Activated T-cell treated with anti-CD3 and anti-CD28 coated beads, Interleukin-2, amount 50 U/mL, for 48 hours (primary cell): ENCODE data around the gene PKIG.
A peak's percentile ranks its signal among the peaks of the same experiment; 100 is the strongest.

Experiments
- DNase-seq, 2 experiments: peaks; one replicate each; pipeline ENCODE4 v3.0.0-alpha.2; 2020

PKIG gene

DNA sequence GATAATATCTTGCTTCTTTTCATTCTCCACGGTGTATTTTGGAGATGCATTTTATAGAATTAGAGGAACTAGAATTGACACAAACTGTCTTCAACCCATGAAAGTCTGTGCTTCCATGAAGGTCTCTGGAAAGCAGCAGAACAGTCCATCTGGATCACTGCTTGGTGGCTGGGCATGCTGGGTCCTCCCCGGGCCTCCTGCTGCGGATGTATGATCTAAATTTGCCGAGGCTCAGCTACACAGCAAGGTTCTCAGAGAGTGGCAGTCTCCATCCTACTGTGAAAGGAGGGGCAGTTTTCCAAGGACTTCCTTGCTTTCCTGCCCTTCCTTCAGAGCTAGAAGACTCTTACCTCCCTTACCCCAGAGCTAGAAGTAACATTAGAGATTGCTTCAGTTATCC lies 15.1 kb downstream of the PKIG start:
- DNase-seq = no peak

DNA sequence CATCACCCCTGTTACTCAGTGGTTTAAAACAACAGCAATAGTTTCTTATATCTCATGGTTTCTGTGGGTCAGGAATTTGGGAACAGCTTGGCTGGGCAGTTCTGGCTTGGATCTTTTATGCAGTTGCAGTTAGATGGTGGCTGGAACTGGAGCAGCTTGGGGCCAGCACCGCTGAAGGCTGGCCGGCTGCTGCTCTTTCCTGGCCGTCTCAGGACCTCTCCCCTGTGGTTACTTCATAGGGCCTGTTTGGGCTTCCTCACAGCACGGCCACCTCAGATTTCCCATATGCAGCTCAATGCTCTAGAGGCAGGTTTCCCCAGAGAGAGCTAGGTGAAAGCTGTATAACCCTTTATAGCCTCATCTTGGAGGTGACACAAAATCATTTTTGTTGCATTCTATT lies 15.6 kb downstream of the PKIG start:
- DNase-seq = no peak

DNA sequence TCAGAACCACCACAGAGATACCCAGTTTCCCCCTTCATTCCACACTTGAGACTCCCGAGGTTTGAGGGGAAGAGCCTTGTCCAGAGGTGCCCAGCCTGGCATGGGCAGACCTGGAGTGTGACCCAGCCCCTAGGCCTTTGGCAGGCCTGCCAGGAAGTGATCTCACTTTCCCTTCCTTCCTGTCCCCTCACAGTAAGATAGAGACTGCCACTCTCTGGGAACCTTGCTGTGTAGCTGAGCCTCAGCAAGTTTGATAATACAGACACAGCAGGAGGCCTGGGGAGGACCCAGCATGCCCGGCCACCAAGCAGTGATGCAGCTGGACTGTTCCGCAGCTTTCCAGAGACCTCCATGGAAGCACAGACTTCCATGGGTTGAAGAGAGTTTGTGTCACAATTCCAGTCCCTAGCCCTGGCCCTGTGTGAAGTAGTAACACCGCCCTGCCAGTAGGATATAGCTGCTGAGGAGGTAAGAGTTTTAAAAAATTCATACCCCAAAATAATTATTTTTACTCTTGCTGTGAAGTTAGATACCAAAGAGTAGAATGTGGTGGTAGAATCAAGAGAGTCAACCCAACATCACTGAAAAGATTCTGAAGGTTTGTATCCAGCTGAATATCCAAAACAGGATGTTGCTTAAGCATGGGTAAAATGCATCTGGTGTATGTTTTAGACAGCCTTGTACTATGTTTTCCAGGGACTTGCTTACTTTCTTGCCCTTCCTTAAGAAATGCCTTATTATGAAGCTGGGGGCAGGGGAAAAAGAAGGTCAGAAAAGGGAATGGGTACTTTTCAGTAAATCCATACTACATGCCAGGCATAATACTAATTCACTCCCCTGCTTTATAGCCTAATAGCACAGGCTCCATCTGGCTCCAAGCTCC lies 16.3 kb downstream of the PKIG start:
- DNase-seq = peak in 1 of 2 experiments; percentile 34

DNA sequence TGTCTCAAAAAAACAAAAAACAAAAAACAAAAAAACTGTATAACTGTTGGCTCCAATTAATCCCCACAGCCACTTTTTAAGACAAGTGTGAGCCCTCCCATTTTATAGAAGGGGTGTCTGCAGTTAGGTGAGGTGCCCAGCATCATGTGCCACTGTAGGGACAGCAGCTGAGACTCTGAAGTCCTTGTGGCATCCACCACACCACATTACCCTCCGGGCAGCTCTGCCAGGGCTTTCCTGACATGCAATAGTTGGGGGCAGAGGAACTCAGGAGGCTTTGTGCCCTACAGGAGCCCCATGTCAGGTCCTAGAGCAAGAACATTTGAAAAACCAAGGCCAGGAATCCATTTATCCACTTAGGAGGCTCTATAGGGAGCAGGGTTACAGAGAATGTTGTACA lies 17.3 kb downstream of the PKIG start:
- DNase-seq = no peak

DNA sequence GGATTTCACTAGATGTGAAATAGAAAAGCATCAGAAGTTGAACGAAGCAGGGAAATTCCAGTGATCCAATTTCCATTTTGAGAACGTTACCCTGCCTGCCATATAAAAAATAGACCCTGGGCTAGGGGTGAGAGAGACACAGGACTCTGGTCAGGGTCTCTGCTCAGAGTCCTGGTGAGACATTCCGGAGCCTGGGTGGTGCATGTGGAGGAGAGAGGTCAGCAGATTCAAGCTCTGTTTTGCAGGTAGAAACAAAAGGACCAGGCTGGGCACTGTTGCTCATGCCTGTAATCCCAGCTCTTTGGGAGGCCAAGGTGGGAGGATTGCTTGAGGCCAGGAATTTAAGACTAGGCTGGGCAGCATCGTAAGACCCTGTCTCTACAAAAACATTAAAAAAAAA lies 17.9 kb downstream of the PKIG start:
- no peak for DNase-seq

DNA sequence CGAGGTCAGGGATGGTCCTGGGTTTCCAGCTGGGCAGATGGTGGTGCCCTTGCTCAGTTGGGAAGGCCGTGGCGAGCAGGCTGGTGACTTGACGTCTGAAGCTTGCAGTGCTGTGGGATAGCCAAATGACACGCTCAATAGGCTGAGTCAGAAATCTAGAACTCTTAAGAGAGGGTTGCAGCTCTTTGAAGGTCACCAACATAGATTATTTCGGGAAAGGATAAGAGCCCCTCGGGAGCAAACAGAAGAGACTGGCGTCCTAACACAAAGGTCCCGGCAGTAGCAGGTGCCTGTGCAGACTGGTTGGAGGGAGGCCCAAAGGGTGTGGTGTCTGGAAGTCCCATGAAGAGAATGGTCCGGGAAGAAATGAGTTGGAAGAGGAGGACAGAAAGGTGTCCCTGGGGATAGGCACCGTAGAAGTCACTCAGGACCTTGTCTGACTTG lies 18.4 kb downstream of the PKIG start:
- DNase-seq = no peak

DNA sequence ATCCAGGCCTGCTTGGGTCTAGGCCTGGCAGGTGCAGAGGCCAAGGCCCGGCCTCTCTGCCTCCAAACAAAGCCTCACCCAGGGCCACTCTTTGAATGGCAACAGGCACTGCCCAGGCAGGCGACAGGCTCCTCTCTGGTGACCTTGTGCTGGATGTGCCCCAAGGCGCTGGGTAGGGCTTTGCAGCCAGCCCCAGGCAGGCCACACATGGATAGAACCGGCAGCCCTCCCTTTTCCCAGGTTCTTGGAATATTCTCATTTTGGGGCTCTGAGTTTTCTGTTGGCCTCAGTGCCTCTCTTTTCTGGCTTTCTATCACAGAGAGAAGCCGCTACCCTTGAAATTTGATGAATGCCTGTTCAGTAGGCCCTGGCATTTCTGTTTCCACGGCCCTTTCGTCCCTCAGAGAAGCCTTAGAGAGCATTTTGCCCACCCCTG lies 18.9 kb downstream of the PKIG start:
- no peak for DNase-seq

DNA sequence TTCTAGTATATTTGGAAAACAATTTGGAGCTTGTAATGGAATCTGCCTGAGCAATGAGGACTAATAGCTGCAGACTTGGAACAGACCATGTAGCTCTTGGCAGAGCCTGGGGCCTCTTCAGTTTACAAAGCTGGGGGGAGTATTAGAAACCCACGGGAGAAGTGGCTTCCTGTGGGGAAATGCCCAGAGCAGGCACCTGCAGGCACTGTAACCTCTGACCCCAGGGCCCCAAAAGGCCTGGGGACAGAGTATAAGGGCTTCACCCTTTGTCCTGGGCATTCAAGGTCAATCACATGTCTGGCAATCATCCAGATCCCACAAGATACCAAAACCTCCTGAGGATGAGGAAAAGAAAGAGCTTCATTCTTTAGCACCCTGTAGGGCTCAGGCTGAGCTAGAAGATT lies 19.4 kb downstream of the PKIG start:
- no peak for DNase-seq

DNA sequence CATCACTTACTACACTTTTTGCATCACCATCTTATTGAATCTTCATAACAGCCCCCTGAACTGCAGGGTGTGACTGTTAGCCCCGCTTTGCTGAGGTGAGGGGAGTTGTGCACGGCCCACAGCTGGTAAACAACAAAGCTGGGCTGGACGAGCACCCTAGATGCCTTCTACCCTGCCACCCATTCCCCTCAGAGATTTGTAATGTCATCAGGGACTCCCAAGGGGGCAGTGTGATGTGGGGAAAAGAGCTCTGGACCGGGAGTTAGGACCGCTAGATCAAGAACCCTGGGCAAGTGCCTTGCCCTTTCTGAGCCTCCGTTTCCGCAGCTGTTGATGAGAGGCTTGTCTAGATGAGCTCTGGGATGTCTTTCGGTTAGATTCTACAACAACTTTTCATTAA lies 20.9 kb downstream of the PKIG start:
- DNase-seq = no peak

DNA sequence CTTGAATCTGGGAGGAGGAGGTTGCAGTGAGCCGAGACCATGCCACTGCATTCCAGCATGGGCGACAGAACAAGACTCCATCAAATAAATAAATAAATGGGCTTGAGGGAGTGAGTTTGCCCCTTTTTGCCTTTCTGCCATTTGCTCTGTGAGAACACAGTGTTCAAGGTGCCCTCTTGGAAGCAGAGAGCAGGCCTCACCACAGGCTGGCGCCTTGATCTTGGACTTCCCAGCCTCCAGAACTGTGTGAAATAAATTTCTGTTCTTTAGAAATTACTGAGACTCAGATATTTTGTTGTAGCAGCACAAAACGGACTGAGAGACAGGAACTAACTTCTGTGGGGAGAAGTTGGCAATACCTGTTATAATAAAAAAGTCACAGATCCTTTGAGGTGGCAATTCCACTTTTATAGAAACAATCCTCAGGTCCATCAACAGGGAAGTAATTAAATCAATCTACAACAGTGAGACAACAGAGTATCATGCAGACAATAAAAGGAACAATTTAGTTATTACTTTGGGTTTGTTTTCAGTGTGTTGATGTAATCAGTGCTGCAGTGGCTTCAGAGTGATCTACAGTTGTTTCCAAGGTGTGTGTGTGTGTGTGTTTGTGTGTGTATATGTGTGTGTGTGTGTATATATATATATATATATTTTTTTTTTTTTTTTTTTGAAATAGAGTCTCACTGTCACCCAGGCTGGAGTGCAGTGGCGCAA lies 24.5 kb downstream of the PKIG start:
- no peak for DNase-seq

DNA sequence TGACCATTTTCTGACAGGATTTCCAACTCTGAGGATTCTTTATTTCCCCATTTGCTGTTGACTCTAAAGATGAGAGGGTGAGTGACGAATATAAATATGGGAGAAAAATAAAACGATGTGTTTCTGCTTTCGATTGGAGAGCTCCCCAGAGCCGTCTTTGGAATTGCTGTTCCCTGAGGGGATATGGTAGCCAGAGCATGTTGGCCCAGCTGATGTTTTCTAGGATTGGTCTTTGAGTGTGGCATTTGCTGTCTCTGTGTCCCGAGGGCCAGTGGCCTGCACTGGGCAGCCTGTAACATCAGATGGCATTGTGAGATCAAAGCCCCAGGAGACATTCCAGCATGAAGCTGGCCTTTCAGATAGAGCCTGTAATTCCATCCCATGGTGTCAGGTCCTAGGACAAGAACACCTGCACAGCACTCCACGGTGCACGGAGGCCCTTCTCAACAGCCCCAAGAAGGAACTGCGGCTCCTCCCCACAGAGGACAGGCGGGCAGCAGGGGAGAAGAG lies 26.7 kb downstream of the PKIG start:
- no peak for DNase-seq

DNA sequence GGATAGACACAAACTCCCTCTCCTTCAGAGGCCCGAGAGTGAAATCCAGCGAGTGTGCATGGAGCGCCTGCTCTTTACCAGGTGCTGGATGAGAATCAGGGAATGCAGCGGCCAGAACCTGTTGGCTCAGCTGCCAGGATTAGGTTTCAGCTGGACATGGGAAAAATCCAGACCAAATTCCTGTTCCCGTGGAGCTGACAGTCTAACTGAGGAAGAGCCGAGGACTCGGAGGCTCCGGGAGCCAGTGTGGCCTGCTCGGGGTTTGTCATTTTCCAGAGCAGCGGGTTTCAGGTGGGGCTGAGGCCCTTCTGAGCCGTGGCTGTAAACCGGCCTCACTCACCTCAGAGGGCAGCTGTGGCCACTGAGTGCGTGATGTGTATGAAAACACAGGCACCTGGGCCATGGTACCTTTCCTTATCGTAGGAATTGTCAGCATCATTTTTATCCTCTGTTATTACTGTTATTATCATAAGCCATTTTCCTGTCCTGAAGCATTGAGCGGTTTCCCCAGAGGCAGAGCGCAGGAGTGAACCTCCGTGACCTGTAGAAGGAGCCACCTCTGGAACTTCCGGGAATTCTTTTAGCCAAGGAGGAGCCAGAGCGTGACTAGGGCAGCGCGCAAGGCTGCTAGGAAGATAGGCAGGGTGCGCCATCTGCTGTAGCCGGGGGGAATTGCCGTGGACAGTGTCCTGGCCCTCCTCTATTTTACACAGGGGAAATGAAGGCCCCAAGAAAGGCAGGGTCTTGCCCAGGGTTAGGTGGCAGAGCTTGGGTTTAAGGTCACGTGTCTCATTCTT lies 27.3 kb downstream of the PKIG start:
- peak; percentile 91 to 93 for DNase-seq

DNA sequence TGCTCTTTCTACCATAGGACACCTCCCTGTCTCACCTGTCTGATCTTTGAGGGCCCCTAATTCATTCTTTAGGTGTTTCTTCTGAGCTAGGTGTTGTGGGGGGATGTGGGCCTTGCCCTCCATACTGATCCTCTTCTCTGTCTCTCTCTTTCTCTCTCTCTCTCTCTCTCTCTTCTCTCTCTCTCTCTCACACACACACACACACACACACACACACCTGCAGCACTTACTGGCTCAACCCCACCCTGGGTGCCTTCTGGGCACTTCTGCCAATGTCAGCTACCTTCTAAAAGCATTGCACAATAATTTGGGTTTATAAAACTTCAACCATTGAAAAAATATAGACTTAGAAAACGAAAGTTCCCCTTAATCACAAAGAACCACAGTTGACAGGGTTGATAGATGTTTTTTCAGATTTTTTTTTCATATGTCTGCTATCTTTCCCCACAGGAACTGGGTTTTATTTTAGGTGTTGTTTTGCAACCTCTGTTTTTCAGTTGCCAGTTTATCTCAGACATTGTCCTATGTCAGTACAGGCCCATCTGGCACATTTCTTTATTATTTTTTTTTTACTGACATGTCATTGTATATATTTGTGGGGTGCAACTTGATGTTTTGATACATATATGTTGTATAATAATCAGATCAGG lies 28.1 kb downstream of the PKIG start:
- no peak for DNase-seq

DNA sequence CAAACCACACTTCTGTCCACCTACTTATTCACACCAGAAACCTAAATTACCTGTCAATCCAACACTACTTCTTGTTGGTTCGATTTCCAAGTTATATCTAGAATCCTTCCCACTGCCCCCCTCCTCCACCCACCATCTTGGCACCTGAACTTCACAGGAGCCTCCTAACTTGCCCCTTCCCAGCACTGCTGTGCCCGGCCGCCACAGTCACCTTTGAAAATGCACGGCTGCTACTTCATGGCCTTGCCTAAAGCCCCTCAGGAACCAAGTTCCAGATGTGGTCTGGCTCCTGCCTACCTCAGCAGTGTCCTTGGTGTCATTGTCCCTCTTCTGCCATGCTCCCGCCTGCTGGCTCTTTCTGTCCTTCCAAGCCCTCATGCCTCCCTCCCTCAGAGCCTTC lies 31.2 kb downstream of the PKIG start:
- DNase-seq = no peak

DNA sequence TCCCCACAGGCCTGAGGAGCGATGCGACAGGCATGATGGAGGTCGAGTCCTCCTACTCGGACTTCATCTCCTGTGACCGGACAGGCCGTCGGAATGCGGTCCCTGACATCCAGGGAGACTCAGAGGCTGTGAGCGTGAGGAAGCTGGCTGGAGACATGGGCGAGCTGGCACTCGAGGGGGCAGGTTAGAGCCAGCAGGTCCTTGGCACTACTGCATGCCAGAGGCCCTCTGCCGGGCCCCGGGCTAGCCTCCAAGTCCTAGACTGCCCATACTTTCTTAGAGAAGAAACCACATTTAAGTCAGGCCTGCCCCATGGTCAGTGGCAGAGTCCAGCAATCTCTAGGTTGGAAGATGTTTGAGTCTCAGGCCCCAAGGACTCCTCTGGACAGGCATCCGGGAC lies 32.1 kb downstream of the PKIG start:
- no peak for DNase-seq

DNA sequence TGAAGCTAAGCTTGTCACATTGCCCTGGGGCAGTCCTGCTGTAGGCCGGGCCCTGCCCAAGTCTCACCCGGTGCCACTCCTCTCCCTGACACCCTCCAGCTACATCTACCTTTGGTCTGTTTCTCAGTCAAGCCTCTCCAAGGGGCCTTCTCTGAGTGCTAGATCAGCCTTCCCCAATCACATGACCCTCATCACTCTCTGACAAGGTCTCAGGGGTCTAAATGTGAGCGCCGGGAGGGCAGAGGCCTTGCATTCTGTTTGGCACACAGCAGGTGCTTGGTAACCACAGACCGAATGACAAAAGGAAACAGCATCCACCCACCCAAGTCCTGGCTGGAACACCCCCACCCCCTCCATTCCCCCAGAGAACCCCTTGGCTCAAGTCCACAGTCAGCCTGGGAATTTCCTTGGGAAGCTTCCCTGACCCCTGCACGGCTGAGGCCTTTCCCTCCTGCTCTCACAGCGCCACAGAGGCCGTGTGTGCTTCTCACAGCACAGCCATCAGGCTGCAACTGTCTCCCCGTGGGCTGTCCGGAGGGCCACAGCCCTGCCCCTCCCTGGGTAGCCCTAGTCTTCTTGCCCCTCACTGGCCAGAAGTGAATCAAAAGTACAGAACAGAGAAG lies 32.9 kb downstream of the PKIG start:
- DNase-seq = peak; percentile 24

DNA sequence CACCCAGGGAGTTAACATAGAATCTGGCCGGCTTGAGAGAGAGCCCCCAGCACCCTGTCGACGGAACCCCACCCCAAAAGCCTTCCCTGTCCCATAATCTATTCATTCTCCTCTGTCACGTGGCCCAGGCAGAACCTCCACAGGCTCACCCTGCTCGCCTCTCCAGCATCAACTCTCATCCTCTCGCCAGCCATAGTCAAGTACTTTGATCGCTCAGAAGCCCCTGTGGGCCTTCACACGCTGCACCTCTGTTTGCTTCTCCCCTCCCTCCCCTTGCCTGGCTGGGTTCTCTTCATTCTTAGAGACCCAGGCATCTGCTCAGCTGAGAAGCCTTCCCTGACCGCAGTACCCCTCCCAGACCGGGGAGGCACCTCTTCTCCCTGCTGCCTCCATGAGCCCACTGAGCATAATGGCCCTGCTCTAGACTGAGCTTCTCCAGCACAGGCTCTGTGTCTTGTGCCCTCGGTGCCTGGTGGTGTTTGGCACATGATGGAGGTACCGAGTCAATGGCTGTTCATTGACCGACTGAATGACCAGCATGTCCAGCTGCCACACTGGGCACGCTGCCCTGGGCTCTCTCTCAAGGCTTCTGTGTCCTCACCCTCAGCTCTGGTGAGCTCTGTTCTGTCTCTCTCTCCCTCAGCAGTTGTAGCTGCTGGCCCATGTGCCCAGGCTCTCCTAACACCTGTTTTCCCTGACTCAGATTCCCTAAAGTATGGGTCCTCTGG lies 33.7 kb downstream of the PKIG start:
- no peak for DNase-seq

DNA sequence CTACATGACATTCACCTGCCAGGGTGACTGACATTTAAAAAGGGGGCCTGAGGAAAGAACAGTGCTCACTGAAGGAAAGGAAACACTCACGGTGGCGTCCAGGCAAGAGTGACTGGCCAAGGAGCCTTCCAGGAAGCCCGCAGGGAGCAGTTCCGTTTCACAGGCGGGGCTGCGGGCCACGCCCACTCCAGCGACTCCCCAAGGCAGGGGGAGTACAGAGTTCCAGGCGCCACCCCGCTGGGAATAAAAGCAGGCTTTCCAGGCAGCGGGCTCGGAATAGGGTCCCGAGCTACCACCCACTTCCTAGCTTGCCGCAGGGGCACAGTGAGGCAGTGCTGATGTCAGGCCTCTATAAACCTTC lies 34.2 kb downstream of the PKIG start:
- no peak for DNase-seq

DNA sequence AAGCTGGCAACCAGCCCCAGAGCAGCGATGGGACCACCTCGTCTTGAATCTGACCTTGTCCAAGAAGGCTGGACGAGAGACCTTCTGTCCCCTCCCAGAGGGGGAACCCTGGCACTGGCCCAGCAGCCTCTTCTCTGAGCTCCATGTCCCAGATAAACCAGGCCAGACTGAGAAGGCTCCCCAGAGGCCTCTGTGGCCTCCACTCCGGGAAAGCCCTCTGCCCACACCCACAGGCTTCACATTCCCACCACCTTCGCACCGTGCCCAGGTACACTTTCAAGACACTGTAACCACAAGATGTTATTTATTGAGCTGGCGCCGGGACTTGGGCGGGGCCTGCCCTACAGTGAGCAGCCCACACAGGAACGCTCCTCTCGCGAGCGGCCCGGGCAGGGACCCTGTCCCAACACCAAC lies 35.9 kb downstream of the PKIG start:
- DNase-seq = peak; percentile 33 to 52

DNA sequence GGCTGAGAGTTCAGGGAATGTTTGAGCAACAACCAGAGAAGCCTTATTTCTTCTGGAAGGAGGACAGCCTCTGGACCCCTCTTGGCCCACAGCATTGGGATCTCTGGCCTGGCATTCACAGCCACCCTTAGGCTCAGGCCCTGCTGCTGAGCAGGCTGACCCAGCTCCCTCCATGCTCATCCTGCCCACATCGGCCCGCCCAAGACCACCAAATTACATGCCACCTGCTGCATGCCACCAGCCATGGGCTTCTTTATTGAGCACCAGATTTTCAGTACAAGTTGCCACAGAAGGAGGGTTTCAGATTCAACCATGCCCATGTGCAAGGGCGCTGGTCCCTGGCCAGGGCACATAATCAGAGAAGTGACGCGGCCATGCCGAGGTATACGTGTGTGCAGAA lies 36.9 kb downstream of the PKIG start:
- DNase-seq = no peak

DNA sequence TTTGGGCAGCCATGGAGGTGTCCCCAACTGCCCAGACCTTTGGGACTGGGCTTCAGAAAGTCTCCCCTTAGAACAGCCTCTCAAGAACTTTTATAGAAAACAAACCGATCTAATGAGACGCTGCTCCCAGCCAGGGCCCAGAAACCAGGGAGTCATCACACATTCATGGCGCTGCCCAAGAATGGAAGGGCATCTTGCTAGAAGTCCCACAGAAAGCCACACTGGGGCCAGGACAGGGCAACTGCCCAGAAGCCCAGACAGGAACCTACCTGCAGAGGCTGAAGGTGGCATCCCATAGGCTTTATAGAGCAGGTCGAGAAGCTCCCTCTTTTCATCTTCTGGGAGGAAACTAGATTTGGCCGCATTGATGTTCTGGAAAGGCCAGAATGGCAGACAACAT lies 37.7 kb downstream of the PKIG start:
- no peak for DNase-seq

DNA sequence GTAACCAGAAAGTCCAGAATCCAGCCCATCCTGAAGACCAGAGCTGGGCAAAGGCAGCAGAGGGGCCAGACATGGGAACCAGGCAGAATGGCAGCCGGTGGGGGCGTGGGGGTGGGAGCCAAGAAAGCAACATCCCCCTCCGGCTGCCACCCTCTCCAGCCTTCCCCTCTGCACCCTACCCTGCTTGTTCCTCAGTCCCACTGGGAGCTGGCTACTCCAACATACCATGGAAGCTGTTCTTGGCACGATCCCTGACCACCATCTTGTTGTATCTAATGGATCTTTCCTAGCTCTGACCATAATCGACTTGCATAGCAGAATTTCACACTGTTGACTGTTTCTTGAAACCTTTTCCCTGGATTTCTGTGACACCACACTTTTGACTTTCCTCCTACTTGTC lies 38.9 kb downstream of the PKIG start:
- no peak for DNase-seq
